HG03159 (cell line): Measurements from ENCODE around the gene ARHGAP28.
"Not testable (repeated sequence)": the region's sequence is repeated elsewhere in the genome, so short reads cannot be mapped to it uniquely, and the experiment has no call there.

Experiments
- ATAC-seq: cut with Tn5 transposase; IDR thresholded peaks from one replicate; pipeline ENCODE4 v1.9.1; 2021; ENCODE audit warnings: mild to moderate bottlenecking, moderate library complexity; ENCODE audit not compliant: unreplicated experiment

Gene ARHGAP28

DNA sequence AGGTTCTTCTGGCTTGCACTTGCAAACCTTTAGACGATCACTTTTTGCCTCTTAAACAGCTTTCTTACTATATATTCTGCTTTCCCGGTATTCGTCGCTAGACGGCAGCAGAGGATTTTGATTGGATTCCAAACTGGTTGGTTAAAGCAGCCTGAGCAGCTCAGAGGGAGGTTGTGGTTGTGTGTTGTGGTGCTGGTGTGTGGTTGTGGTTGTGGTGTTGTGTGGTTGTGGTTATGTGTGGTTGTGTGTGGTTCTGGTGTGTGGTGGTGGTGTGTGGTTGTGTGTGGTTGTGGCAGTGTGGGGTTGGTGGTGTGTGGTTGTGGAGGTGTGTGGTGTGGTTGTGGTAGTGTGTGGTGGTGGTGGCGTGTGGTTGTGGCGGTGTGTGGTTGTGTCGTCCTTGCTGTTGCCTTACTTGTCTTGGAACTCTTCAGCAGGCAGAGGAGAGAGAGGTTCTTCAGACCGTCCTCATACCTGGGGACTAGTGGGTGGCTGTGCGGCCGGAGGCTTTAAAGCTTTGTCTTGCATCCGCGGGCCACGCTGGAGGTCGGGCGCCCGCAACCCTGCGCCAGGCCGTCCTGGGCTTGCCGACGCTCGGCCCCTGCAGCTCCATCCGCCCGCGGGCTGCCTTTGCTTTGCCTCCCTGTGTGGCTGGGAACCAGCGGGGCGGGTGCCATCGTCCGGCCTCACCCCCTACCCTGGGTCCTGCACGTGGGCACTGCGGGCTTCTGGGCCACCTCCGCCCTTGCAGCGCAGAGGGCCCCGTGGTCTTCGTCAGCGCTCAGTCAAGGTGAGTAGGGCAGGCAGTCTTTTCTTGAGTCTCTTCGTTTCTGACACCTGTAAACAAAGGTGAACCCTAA lies 190.8 kb downstream of the ARHGAP28 start:
- ATAC-seq: no peak

- no peak for ATAC-seq
These were observed 192.1 kb downstream of the ARHGAP28 start for GRCh38 chr18:6921571-6921970.

DNA sequence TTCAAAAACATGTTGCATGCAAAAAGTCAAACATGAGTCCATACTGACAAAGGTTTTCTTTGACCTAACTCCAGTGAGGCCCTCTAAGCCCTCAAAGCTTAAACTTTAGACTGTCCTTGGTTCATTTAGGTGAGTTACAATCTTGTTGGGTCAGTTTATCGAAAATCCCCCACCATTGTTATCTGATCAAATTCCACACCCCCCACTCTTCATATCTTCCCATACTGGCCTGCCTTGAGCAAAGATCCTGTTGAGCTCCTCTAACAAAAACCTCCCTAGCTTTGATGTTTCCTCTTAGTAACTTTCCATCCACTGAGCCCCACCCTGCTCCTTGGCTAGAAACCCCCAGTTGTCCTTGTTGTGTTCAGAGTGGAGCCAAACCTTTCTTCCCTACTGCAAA lies 193.7 kb downstream of the ARHGAP28 start:
- ATAC-seq: no peak

DNA sequence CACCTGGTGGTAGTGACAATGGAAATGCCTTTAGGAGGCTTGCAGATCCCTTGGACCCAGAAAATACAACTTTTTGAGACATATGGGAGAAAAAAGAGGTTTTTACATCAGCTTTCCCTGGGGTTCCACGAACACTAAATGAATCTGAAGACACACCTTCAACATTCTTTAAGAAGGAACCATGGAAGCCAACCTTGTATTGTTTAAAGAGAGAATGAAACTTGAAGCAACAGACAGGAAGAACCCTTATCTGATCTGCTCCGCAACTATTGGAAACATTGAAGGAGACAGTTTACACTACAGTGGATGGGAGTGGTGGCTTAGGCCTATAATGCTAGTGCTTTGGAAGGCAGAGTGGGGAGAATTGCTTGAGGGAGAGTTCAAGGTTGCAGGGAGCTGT lies 197.6 kb downstream of the ARHGAP28 start:
- no peak for ATAC-seq

- no peak for ATAC-seq
These were observed 198.8 kb downstream of the ARHGAP28 start for GRCh38 chr18:6928359-6928758.

GRCh38 chr18:6929370-6930102 lies 200.0 kb downstream of the ARHGAP28 start:
- no peak for ATAC-seq

- ATAC-seq: no peak
These were observed 205.3 kb downstream of the ARHGAP28 start for GRCh38 chr18:6934859-6935258.

- ATAC-seq: no peak
These were observed 208.5 kb downstream of the ARHGAP28 start for GRCh38 chr18:6938003-6938402.

GRCh38 chr18:6938403-6938802 lies 208.9 kb downstream of the ARHGAP28 start:
- ATAC-seq: not testable (repeated sequence)

DNA sequence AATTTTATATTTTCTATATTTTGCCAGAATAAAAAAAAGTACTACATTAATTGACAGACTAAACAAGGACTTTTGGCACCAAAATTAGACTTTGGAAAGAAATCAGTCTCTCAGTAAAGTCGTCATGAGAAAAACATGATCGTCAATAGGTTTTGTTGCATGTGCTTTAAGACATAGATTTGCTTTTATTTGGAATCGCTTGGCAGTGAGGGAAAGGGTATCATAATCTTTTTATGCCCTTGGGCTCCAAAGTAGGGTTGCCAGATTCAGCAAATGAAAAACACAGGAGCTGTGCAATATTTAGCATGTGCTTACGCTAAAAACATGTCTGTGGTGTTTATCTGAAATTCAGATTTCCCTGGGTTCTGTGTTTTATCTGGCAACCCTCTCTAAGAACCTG lies 210.5 kb downstream of the ARHGAP28 start:
- no peak for ATAC-seq

- ATAC-seq: no peak
These were observed 210.9 kb downstream of the ARHGAP28 start for GRCh38 chr18:6940451-6940850.

DNA sequence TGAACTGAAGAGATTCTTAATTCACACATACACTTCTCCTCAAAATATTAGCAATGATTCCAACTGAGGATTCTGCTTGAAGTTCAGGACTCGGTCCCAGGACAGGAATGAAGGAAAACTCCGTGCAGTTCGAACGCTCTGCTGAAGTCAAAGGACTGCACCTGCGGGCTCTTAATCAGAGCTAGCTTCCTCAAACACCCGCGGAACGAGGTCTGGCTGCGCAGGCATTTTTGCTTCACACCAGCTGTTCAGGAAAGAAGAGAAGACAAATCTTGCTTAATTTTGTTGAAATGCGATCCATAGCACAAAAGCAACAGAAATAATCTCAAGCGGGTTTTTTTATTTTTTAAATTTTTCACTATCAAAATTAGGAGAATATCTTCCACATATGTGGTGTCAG lies 212.5 kb downstream of the ARHGAP28 start:
- ATAC-seq: no peak

- no peak for ATAC-seq
These were observed 213.2 kb downstream of the ARHGAP28 start for GRCh38 chr18:6942742-6943141.

DNA sequence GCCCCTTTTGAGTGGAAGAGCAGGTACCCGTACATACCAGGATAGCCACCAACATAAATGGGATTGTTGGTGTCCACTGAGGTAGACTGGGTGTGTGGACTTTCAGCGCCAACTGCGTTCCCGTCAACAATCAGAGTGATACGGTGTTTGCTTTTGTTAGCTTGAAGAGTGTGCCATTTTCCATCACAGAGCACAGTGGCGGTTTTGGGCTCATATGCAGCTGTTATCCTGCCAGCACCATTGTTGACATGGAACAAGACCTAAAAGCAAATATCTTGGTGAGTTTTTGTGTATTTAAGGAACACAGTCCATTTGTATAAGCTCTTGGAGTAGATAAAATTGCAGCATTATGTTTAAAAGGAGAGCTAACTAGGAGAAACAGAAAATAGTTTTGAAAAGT lies 213.6 kb downstream of the ARHGAP28 start:
- no peak for ATAC-seq

DNA sequence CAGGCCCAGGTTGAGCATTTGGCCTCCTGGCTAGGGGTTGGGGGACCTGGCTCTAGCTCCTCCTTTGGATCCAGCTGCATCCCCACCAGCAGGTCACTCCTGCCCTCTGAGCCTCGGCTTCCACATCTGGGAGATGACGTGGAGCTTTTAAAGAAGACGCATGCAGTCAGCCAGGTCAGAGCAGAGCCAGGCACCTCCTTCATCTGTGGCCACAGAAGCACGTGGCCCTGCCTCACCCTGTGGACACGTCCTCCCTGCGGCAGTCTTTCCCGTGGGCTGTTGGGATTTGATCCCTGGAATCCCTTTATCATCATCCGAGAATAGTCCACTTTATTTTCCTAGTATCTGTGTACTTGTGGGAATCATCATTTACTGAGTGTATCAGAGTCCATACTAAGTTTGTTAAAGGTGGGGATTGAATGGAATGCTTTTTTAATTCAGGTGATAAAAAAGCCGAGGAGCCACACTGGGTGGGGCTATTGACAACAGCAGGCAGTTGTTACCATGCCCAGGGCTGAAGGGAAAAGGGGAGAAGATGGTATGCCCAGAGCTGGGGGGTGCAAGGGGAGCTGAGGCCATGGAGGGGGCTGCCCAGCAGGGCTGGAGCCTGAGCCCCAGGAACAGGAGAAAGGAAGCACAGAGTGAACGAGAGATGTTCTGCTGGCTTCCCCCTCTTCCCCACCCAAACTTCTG lies 218.0 kb downstream of the ARHGAP28 start:
- ATAC-seq: no peak

GRCh38 chr18:6948281-6949055 lies 219.0 kb downstream of the ARHGAP28 start:
- ATAC-seq: no peak

GRCh38 chr18:6949800-6950586 lies 220.5 kb downstream of the ARHGAP28 start:
- no peak for ATAC-seq

GRCh38 chr18:6950641-6951040 lies 221.1 kb downstream of the ARHGAP28 start:
- ATAC-seq: no peak

- ATAC-seq: no peak
These were observed 222.0 kb downstream of the ARHGAP28 start for GRCh38 chr18:6951336-6952090.
